PC-9 (cell line): ENCODE data around the gene CCL5. TPM values are rescaled to one million over a fixed set of nuclear protein-coding genes. Genes with fewer than 3 reads are reported as not detected.

ENCODE experiments used
- BruUV-seq: library from RNA; stranded (reverse); fragments of 400-500 nt; replicated peaks from 2 replicates; lab custom pipeline; 2021; lab: Mats Ljungman, UMichigan
- CTCF ChIA-PET: fragments of 300-600 bp; sonication (Branson Sonifier 250); formaldehyde crosslinking; loops from one replicate; lab custom pipeline; 2022; ENCODE audit warnings: antibody characterized with exemption; lab: Charles Lee
- POLR2A ChIA-PET: fragments of 300-600 bp; sonication (Branson Sonifier 250); formaldehyde crosslinking; loops from one replicate; lab custom pipeline; 2022; ENCODE audit warnings: antibody characterized with exemption; ENCODE audit not compliant: unreplicated experiment; lab: Charles Lee
- DNase-seq, 2 experiments: peaks; one replicate each; pipeline versions ENCODE4 v3.0.0 to v3.0.0-alpha.2; 2015 to 2022; ENCODE audit warnings: mixed read lengths in 1 of 2
- H2AFZ ChIP-seq: fragments of 200-600 bp; sonication (generic); 2 replicates; pipeline ENCODE4 v1.8.1; 2017; ENCODE audit warnings: antibody characterized with exemption
- H3F3A ChIP-seq: fragments of 200-600 bp; sonication (generic); 2 replicates; pipeline ENCODE4 v1.8.1; 2017; ENCODE audit warnings: antibody characterized with exemption, mild to moderate bottlenecking, low read depth; ENCODE audit not compliant: insufficient read depth
- H3K27ac ChIP-seq: fragments of 200-600 bp; sonication (generic); 2 replicates; pipeline ENCODE4 v1.6.1; 2016; ENCODE audit warnings: mixed run types
- H3K27me3 ChIP-seq: fragments of 200-600 bp; sonication (generic); 2 replicates; pipeline ENCODE4 v1.6.1; 2016; ENCODE audit warnings: low read depth, mixed run types; ENCODE audit not compliant: insufficient read depth
- H3K36me3 ChIP-seq: fragments of 200-600 bp; sonication (generic); 2 replicates; pipeline ENCODE4 v1.6.1; 2016; ENCODE audit warnings: low read depth, mixed run types
- H3K4me1 ChIP-seq: fragments of 200-600 bp; sonication (generic); replicated peaks from 2 replicates; pipeline ENCODE4 v1.6.1; 2016; ENCODE audit warnings: mixed run types; ENCODE audit not compliant: insufficient read depth
- H3K4me2 ChIP-seq: fragments of 200-600 bp; sonication (generic); 2 replicates; pipeline ENCODE4 v1.6.1; 2017; ENCODE audit warnings: mixed run types
- H3K4me3 ChIP-seq: fragments of 200-600 bp; sonication (generic); 2 replicates; pipeline ENCODE4 v1.6.1; 2016; ENCODE audit warnings: mixed run types
- H3K79me2 ChIP-seq: fragments of 200-600 bp; sonication (generic); 2 replicates; pipeline ENCODE4 v1.6.1; 2017; ENCODE audit warnings: low read depth, mixed run types
- H3K9me2 ChIP-seq: fragments of 200-600 bp; sonication (generic); 2 replicates; pipeline ENCODE4 v1.8.1; 2017; ENCODE audit warnings: mild to moderate bottlenecking; ENCODE audit not compliant: insufficient read depth
- H3K9me3 ChIP-seq: fragments of 200-600 bp; sonication (generic); 2 replicates; pipeline ENCODE4 v1.8.1; 2016; ENCODE audit warnings: low read depth; ENCODE audit not compliant: insufficient read depth
- H4K20me1 ChIP-seq: fragments of 200-600 bp; sonication (generic); 2 replicates; pipeline ENCODE4 v1.8.1; 2017; ENCODE audit not compliant: insufficient read depth
- CTCF ChIP-seq: fragments of 200-600 bp; sonication (generic); conservative IDR thresholded peaks from 2 replicates; pipeline ENCODE4 v1.6.1; 2017; ENCODE audit warnings: mixed run types, antibody characterized with exemption, mild to moderate bottlenecking, moderate library complexity
- EZH2 ChIP-seq: fragments of 200-600 bp; sonication (generic); IDR thresholded peaks from 2 replicates; pipeline ENCODE4 v1.8.0; 2017; ENCODE audit warnings: antibody characterized with exemption, low read depth
- intact Hi-C: fragments of 100-400 bp; cut with micrococcal nuclease; formaldehyde crosslinking; loops from one replicate; pipeline ENCODE4 v1.10.0; 2022; ENCODE audit not compliant: unreplicated experiment
- total RNA-seq: library from RNA; stranded (reverse); gene quantifications from 2 replicates; pipeline ENCODE4 v1.2.3, GENCODE V29; 2021

The CCL5 gene
- total RNA-seq, 1 experiment from 2014 or later = not detected

GRCh38 chr17:35915153-35915964 is 35.2 kb upstream of the CCL5 start:
- ChIA-PET CTCF (no interaction called here), POLR2A (interaction anchor here (0.7 kb wide), 1 partner anchor 13 kb away, joined by 4 read pairs; no protein-coding TSS in a partner anchor)
- Histone ChIP-seq H3K9me2 (no peaks in the 10 kb centered on the region), H3K9me3 (no peaks in the 10 kb centered on the region), H3K79me2 (no peaks in the 10 kb centered on the region), H3K4me2 (no peak overlapping the region), H3K27me3 (peaks cover 12% of the 10 kb centered on the region; the same call in 1 of the 2 replicates), H3F3A (no peaks in the 10 kb centered on the region), H2AFZ (no peak overlapping the region), H3K4me3 (no peak overlapping the region), H3K27ac (no peak overlapping the region), H4K20me1 (no peaks in the 10 kb centered on the region), H3K4me1 (no peaks in the 10 kb centered on the region), H3K36me3 (no peaks in the 10 kb centered on the region)
- intact Hi-C loops = no loop called here
- DNase-seq = no peak
- TF ChIP-seq CTCF = no peak
- no peak for TF ChIP-seq EZH2
- BruUV-seq = no TSS peak

DNA sequence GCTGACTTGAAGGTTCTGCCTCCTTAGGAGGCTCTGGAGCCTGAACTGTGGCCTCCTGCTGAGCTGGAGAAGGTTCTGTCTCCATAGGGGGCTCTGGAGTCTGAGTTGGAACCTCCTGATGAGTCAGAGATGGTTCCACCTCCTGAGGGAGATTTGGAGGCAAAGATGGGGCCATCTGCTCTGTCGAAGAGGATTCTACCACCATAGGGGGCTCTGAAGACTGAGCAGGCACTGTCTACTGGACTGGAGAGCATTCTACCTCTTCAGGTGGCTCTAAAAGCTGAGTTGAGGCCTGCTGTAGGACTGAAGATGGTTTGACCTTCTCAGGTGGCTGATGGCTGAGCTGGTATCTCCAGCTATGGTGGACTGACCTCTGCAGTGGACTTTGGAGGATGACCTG is 34.2 kb upstream of the CCL5 start:
- intact Hi-C loops = no loop called here
- Histone ChIP-seq H2AFZ (no peak overlapping the region), H3K27me3 (peaks cover 15% of the 10 kb centered on the region), H3F3A (no peaks in the 10 kb centered on the region), H3K9me2 (no peaks in the 10 kb centered on the region), H3K79me2 (no peaks in the 10 kb centered on the region), H3K9me3 (no peaks in the 10 kb centered on the region), H3K4me1 (no peaks in the 10 kb centered on the region), H4K20me1 (no peaks in the 10 kb centered on the region), H3K4me2 (no peak overlapping the region), H3K27ac (no peak overlapping the region), H3K36me3 (no peaks in the 10 kb centered on the region), H3K4me3 (no peak overlapping the region)
- TF ChIP-seq EZH2 (no peak), CTCF (no peak)
- no peak for DNase-seq
- POLR2A ChIA-PET = no interaction called here
- CTCF ChIA-PET = no interaction called here
- BruUV-seq = no TSS peak

- CTCF ChIA-PET = no interaction called here
- TF ChIP-seq CTCF (no peak), EZH2 (no peak)
- Histone ChIP-seq H2AFZ (no peak overlapping the region), H3K27ac (no peak overlapping the region), H3K4me3 (no peak overlapping the region), H3K4me1 (no peaks in the 10 kb centered on the region), H3F3A (no peaks in the 10 kb centered on the region), H3K4me2 (no peak overlapping the region), H3K9me2 (no peaks in the 10 kb centered on the region), H4K20me1 (no peaks in the 10 kb centered on the region), H3K79me2 (no peaks in the 10 kb centered on the region), H3K36me3 (no peaks in the 10 kb centered on the region), H3K27me3 (peaks cover 17% of the 10 kb centered on the region), H3K9me3 (no peaks in the 10 kb centered on the region)
- no TSS peak for BruUV-seq
- intact Hi-C loops = no loop called here
- POLR2A ChIA-PET = no interaction called here
- DNase-seq = no peak
Measured at GRCh38 chr17:35913609-35914008, 33.4 kb upstream of the CCL5 start.
